GM10266 (cell line): ENCODE results near the gene C22orf31.

Experiments used
- DNase-seq: peaks from one replicate; pipeline ENCODE4 v3.0.0; 2012; ENCODE audit errors: extremely low spot score
- CTCF ChIP-seq: IDR thresholded peaks from 2 replicates; pipeline ENCODE4 v1.5.1; 2012; ENCODE audit warnings: mild to moderate bottlenecking, low read depth; ENCODE audit not compliant: control insufficient read depth, insufficient read depth; ENCODE audit errors: missing control alignments

C22orf31 gene

GRCh38 chr22:29032014-29032475, 29.6 kb downstream of the C22orf31 start:
- DNase-seq, result no peak

GRCh38 chr22:29031227-29032011, 30.2 kb downstream of the C22orf31 start:
- DNase-seq, result no peak
- no peak for TF ChIP-seq CTCF

More at GRCh38 chr22:29032014-29032475, 29.6 kb downstream of the C22orf31 start:
- no peak for TF ChIP-seq CTCF

GRCh38 chr22:29030618-29031226, 30.9 kb downstream of the C22orf31 start:
- DNase-seq, result no peak
- TF ChIP-seq CTCF, result no peak

- DNase-seq, result no peak
- TF ChIP-seq CTCF, result no peak
Measured at GRCh38 chr22:29030016-29030617, 31.5 kb downstream of the C22orf31 start.

- TF ChIP-seq CTCF, result no peak
- no peak for DNase-seq
Measured at GRCh38 chr22:29029202-29030000, 32.2 kb downstream of the C22orf31 start.

- no peak for DNase-seq
- no peak for TF ChIP-seq CTCF
Measured at GRCh38 chr22:29028468-29028867, 33.2 kb downstream of the C22orf31 start.
